GM19452 (cell line): ENCODE measurements around the gene TRMT2B.
"Not testable (repeated sequence)": the region's sequence is repeated elsewhere in the genome, so short reads cannot be mapped to it uniquely, and the experiment has no call there.

Experiments used
- ATAC-seq: cut with Tn5 transposase; IDR thresholded peaks from one replicate; pipeline ENCODE4 v1.9.1; 2021; ENCODE audit not compliant: unreplicated experiment

The TRMT2B gene

GRCh38 chrX:101012031-101012430, 39.9 kb downstream of the TRMT2B start:
- not testable (repeated sequence) for ATAC-seq

DNA sequence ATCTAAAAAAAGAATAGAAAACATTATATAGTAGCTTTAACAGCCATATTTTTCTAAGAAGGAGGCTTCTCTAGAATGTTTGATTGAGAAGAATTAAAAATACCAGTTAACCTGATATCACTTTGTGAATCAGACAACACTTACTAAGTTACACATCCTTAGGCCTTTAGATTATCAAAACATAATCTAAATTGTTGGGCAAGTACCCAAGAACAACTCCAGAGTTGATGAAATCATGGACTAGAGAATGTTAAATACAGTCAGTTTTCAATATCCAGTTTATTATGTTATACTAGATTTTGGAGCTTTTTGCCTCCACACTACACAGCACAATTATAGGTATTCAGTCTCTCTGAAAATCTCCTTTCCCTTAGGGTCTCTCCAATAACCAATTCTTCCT, 42.8 kb downstream of the TRMT2B start:
- ATAC-seq, result no peak

- ATAC-seq, result no peak
Observed at GRCh38 chrX:100999451-100999850, 52.5 kb downstream of the TRMT2B start.

- ATAC-seq, result no peak
Observed at GRCh38 chrX:100995469-100995868, 56.4 kb downstream of the TRMT2B start.

DNA sequence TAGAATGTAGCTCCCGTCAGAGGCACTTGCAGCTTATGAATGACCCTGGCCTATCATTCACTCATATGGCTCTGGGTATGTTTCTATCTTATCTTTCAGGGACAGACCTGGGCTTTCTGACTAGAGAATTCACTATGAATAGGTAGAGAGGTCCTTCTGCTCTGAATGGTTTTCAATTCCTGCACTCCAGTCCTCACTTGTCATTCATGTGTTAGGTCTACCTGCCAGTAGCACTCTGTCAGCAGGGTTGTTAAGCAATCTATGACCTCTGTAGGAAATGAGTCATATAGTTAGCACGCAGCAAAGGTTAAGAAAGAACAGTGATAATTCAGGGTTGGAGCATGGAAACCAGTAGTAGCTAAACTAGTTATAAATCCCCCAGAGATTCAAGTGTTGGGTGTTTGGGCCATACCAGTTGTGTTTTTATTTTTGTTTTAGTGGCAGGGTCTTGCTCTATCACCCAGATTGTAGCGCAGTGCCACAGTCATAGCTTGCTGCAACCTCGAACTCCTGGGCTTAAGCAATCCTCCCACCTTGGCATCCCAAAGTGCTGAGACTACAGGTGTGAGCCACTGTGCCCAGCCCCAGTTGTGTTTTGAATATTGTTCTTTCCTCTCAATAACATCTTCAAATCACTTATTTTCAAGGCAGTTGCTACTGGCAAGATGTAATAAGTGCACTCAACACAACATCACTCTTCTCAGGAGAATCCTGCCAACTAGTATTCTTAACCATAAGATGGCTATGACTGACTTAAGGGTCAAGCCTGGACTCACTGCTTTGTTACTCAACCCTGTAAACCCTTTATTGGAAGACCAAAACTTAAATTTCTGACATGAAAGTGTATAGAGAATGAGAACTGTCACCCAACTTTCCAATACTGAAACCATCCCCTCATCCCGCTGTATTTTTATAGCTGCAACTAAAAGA, 57.3 kb downstream of the TRMT2B start:
- ATAC-seq, result peak; percentile 96

GRCh38 chrX:100990139-100990538, 61.8 kb downstream of the TRMT2B start:
- no peak for ATAC-seq

GRCh38 chrX:100984818-100985217, 67.1 kb downstream of the TRMT2B start:
- no peak for ATAC-seq

DNA sequence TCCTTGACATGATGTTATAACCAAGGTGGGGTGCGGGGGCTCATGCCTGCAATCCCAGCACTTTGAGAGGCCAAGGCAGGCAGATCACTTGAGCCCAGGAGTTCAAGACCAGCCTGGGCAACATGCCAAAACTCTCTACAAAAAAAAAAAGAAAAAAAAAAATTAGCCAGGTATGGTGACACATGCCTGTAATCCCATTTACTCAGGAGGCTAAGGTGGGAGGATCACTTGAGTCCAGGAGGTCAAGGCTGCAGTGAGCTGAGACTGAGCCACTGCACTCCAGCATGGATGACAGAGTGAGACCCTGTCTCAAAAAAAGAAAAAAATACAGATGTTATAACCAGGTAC, 70.4 kb downstream of the TRMT2B start:
- ATAC-seq, result not testable (repeated sequence)

- no peak for ATAC-seq
Observed at GRCh38 chrX:100980608-100981497, 71.1 kb downstream of the TRMT2B start.

GRCh38 chrX:100979881-100980607, 71.9 kb downstream of the TRMT2B start:
- no peak for ATAC-seq

DNA sequence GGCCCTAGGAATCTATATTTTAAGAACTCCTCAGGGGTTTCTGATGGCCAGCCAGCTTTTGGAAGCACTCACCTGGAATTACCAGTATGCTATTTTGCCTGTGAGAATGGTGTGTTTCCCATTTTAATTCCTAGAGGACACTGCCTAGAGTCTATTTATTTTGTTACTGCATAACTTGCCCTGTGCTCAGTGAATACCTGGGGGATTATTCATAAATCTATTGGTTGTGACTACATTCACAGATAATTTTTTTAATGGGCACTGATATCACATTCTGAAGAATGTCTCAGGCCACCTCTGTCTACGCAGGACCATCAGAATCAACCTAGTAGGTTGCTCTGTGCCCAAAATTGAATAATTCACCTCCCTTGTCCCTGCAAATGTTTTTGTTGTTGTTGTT, 75.7 kb downstream of the TRMT2B start:
- no peak for ATAC-seq

GRCh38 chrX:100975212-100975611, 76.7 kb downstream of the TRMT2B start:
- no peak for ATAC-seq

DNA sequence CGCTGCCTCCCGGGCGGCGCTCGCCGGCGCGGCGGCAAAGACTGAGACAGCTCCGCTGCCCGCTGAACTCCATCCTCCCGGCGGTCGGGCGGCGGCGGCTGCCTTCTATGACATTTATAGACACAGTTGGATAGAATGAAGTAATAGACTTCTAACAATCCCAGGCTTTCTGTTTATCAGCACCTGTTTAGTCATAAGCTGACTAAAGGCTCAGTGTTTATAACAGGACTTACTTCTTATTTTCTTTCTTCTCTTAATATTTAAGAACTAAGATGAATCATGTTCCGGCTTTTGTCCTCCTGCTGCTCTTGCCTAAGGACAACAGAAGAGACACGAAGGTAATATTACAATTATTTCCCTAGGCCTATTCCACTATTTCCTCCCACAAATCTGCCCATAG, 78.5 kb downstream of the TRMT2B start:
- ATAC-seq, result no peak

DNA sequence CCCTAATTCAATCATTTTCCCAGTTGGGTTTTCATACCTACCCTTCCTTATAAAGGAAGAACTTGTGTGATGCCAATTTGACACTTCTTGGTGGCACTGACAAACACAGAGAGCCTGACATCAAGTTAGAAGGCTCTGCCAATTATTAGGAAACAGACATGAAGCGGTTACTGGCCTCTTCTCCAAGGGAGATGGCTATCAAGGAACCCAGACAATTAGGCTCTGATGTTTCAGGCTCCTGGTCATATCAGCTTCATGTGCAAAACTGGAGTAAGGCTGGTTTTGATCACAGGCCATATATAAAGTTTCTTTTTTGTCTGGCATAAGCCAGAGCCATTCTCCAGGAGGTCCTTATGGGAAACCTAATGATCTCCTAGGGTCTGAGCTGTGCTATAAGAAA, 82.0 kb downstream of the TRMT2B start:
- no peak for ATAC-seq

GRCh38 chrX:100969408-100969807, 82.5 kb downstream of the TRMT2B start, which contains the start of gene ARL13A:
ARL13A (plus strand) TSS chrX:100969708; CDS start chrX:100973690, 3,982 bp downstream.
- ATAC-seq, result no peak

DNA sequence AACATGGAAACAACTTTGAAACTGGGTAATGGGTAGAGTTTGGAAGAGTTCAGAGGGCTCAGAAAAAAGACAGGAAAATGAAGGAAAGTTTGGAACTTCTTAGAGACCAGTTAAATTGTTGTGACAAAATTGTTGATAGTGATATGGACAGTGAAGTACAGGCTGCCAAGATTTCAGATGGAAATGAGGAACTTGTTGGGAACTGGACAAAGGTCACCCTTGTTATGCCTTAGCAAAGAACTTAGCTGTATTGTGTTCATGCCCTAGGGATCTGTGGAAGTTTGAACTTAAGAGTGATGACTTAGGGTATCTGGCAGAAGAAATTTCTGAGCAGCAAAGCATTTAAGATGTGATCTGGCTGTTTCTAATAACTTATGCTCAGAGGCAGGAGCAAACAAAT, 87.5 kb downstream of the TRMT2B start:
- ATAC-seq, result no peak

DNA sequence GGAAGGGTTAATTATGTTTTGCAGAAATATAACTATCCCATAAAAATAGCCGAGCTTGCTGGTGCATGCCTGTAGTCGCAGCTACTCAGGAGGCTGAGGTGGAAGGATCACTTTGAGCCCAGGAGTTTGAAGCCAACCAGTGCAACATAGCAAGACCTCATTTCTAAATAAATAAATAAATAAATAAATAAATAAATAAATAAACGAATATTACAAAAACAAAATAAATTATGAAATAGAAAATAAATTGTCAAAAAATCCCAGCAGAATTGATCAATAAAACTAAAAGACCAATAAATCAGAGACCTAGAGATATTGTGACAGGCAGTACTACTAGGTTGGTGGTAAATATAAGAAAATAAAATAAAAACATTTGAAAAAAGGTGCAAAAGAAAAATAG, 89.1 kb downstream of the TRMT2B start:
- ATAC-seq, result no peak
